Raji (cell line): ENCODE results near the gene FRMD4A.

Experiments
- POLR2A ChIP-seq: IDR thresholded peaks from 2 replicates; pipeline ENCODE4 v1.6.1; 2011; ENCODE audit warnings: low read depth, low read length, control low read depth; ENCODE audit not compliant: insufficient read depth

Gene FRMD4A

GRCh38 chr10:13779748-13780147, 551.0 kb downstream of the FRMD4A start:
- no peak for TF ChIP-seq POLR2A

- no peak for TF ChIP-seq POLR2A
Observed at GRCh38 chr10:13776861-13777311, 553.8 kb downstream of the FRMD4A start.

- no peak for TF ChIP-seq POLR2A
Observed at GRCh38 chr10:13775786-13776775, 554.6 kb downstream of the FRMD4A start.

GRCh38 chr10:13774303-13774893, 556.3 kb downstream of the FRMD4A start:
- TF ChIP-seq POLR2A = no peak

- TF ChIP-seq POLR2A = no peak
Observed at GRCh38 chr10:13773496-13774170, 557.1 kb downstream of the FRMD4A start.

- TF ChIP-seq POLR2A = no peak
Observed at GRCh38 chr10:13773043-13773442, 557.7 kb downstream of the FRMD4A start.

GRCh38 chr10:13771992-13772391, 558.7 kb downstream of the FRMD4A start:
- TF ChIP-seq POLR2A = no peak

GRCh38 chr10:13770760-13771493, 559.8 kb downstream of the FRMD4A start:
- TF ChIP-seq POLR2A = no peak

GRCh38 chr10:13769946-13770345, 560.8 kb downstream of the FRMD4A start:
- TF ChIP-seq POLR2A = no peak

- TF ChIP-seq POLR2A = no peak
Observed at GRCh38 chr10:13767676-13768178, 563.0 kb downstream of the FRMD4A start.

GRCh38 chr10:13765641-13766341, 564.9 kb downstream of the FRMD4A start:
- TF ChIP-seq POLR2A = no peak

GRCh38 chr10:13761490-13762091, 569.1 kb downstream of the FRMD4A start:
- TF ChIP-seq POLR2A = no peak

- no peak for TF ChIP-seq POLR2A
Observed at GRCh38 chr10:13759168-13759567, 571.6 kb downstream of the FRMD4A start.

GRCh38 chr10:13758756-13759155, 572.0 kb downstream of the FRMD4A start:
- no peak for TF ChIP-seq POLR2A
